Glomerular visceral epithelial cell (primary cell): ENCODE data around the gene KLHDC3.
A peak's percentile ranks its signal among the peaks of the same experiment; 100 is the strongest.
"Not testable (repeated sequence)": the region's sequence is repeated elsewhere in the genome, so short reads cannot be mapped to it uniquely, and the experiment has no call there.

Experiments used
- DNase-seq: peaks from one replicate; pipeline ENCODE4 v3.0.0-alpha.2; 2016; ENCODE audit errors: extremely low spot score

KLHDC3 gene

DNA sequence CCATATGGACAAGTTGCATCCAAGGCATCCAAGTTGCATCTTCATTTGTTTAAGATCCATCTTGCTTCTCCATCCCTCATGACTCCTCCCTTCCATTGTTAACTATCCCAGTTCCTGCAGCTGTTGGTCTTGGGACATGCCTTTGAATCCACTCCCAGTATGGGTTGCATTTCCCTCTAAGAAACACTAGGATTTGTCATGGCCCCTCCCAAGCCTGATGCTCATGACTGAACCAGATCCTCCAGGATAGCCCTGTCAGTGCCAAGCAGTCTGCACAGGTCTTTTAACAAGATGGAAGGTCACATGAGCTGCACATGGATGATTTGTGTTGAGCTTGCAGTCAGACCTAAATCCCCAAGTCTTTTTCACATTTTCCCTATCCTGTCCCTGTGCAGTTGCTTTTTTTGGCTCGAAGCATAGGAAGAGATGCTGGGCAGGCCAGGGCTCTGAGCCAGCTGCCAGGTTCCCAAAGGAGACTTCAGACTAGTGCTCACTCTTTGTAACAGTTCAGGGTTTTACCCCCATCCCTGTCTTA lies 25.5 kb upstream of the KLHDC3 start:
- DNase-seq = no peak

DNA sequence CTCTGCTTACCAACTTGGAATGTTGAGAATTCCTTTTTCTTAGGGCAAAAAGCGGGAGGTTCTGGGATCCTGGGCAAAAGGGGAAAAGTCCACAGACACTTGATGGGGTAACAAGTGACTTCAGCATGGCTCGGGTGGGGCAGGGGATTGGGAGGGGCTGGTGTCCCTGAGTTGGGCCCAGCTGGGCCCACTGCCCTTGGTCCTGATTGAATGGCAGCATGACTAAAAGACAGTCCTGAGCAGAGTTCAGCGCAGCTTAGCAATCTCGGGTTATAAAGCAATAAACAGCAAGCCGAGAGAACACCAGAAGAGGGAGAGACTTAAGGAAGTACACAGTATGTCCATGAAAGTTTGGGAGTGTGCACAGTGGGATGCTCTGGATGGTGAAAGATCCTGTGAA lies 24.1 kb upstream of the KLHDC3 start:
- no peak for DNase-seq

DNA sequence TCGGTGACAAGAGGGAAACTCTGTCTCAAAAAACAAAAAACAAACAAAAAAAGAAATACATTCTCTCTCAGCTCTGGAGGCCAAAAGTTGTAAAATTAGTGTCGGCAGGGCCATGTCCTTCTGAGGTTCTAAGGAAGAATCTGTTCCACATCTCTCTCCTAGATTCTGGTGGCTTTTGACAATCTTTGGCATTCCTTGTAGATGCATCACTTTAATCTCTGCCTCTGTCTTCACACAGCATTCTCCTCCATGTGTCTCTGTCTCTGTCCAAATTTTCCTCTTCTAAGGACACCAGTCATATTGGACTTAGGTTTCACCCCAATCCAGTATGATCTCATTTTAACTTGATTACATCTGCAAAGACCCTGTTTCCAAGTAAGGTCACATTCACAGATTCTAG lies 20.6 kb upstream of the KLHDC3 start:
- no peak for DNase-seq

DNA sequence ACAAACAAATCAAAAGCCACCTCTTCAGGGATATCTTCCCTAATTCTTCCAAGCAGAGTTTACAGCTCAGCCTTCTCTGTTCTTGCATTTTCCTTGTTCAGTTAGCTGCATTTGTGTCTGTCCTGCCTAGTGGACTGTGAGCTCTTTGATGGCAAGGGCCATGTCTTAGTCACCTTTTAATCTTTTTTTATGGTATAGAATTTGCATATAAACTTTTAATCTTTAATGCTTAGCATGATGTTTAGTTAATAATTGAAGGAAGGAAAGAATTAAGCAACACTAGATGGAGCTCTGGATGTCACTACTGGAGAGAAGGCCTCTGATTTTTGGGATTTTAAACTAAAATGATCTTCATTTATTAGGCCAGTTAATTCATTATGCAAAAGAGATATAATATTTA lies 17.5 kb upstream of the KLHDC3 start:
- DNase-seq = peak; percentile 22

DNA sequence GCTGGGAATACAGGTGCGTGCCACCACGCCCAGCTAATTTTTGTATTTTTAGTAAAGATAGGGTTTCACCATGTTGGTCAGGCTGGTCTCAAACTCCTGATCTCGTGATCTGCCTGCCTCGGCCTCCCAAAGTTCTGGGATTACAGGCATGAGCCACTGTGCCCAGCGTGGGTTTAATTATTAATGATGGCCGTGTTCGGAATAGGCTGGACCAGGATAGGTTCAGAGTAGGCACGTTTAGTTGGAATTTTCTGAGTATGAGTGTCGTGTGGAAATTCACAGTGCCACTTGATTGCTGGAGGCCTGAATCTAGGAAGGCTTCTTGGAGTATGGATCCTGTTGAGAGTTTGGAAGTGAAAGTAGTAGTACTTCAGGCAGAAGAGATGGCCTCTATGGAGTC lies 15.8 kb upstream of the KLHDC3 start:
- not testable (repeated sequence) for DNase-seq

DNA sequence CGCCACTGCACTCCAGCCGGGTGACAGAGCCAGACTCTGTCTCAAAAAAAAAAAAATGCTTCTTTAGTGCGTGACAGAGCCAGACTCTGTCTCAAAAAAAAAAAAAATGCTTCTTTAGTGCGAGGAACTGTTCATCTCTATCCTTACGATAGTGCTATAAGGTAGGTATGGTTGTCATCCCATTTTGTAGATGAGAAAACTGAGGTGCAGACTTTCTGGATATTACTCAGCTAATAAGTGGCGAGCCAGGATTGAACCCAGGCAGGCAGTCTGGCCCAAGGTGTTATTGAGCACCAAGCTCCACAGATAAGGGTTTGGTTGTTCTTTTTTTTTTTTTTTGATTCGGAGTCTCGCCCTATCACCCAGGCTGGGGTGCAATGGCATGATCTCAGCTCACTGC lies 12.2 kb upstream of the KLHDC3 start:
- DNase-seq = no peak

DNA sequence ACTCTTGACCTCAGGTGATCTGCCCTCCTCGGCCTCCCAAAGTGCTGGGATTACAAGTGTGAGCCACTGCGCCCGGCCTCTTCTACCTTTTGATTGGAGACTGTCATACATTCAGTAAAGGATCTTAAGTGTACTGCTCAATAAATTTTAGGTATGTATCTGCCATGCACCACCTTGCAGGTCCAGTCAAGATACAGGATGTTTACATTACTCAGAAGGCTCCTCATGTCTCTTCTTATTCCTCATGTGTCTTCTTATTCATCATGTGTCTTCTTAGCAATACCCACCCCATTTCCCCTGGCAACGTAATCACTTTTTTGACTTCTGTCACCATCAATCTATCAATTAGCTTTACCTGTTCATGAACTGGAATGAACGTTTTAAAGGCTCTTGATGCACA lies 8.2 kb upstream of the KLHDC3 start:
- DNase-seq = no peak

DNA sequence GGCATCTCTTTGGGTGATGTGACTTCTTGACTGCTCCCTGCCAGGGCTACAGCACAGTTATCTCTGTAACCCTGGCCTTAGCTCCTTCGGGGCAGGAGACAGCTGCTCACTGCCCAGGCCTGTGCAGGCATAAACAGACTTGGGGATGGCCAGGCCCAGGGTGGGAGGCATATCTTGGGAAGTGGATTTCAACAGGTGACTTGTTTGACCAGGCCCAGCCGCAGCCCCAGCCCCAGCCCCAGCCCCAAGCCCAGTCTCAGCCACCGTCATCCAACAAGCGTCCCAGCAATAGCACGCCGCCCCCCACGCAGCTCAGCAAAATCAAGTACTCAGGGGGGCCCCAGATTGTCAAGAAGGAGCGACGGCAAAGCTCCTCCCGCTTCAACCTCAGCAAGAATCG lies 7.8 kb upstream of the KLHDC3 start:
- DNase-seq = no peak

DNA sequence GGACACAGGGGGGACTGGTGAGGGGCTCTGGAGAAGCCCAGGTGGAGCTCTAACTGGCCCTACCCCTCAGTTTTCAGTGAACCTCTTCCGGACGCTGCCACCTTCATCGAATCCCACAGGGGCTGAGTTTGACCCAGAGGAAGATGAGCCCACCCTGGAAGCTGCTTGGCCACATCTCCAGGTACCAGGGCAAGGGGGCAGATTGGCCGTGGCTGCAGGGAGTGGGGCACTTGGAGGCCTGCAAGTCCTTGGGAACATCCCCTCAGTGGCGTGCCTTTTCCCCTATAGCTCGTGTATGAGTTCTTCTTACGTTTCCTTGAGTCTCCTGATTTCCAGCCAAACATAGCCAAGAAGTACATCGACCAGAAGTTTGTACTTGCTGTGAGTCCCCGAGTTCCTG lies 6.9 kb upstream of the KLHDC3 start:
- DNase-seq = no peak

DNA sequence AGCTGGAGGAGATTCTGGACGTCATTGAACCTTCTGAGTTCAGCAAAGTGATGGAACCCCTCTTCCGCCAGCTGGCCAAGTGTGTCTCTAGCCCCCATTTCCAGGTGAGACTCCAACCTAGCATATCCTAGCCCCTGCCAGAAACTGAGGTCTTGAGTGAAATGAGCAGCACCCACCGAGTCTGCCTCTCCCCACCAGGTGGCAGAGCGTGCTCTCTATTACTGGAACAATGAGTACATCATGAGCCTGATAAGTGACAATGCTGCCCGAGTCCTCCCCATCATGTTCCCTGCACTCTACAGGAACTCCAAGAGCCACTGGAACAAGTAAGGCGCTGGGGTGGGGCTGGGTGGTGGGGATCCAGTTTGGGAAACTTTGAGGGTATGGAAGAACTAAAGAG lies 4.9 kb upstream of the KLHDC3 start:
- DNase-seq = peak; percentile 36

DNA sequence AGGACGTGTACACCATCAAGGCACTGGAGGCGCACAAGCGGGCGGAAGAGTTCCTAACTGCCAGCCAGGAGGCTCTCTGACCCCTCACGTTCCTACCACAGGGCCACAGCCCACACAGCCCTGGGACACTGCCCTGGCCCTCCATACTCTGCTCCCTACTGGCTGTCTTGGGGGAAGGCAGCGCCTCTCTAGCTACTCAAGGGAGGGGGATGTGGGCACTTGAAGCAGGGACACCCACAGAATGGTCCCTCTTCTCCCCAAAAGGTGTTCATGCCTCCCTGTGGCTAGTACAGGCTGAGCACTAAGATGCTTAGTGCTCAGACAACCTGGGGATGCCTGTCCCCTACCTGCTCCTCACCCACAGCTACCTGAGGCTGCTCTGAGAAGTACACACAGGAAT lies 2.8 kb upstream of the KLHDC3 start:
- DNase-seq = no peak

DNA sequence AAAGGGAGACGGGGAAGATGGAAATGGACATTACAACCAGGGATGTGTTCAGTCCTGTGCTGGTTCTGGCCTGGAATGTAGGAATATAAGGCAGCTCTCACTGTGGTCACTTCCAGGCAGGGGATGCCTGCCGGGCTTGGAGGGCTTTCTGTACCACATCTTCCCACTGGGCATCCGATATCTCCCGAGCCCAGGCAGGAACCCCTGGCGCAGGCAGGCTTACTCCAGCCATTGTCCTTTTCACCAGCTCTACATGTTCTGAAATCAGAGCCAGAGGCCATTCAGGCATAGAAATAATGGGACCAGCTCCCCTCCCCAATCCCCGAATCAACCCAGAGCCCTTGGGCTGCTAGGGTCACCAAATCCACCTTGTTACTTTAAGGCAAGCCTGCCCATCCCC lies 1.7 kb upstream of the KLHDC3 start:
- DNase-seq = no peak

DNA sequence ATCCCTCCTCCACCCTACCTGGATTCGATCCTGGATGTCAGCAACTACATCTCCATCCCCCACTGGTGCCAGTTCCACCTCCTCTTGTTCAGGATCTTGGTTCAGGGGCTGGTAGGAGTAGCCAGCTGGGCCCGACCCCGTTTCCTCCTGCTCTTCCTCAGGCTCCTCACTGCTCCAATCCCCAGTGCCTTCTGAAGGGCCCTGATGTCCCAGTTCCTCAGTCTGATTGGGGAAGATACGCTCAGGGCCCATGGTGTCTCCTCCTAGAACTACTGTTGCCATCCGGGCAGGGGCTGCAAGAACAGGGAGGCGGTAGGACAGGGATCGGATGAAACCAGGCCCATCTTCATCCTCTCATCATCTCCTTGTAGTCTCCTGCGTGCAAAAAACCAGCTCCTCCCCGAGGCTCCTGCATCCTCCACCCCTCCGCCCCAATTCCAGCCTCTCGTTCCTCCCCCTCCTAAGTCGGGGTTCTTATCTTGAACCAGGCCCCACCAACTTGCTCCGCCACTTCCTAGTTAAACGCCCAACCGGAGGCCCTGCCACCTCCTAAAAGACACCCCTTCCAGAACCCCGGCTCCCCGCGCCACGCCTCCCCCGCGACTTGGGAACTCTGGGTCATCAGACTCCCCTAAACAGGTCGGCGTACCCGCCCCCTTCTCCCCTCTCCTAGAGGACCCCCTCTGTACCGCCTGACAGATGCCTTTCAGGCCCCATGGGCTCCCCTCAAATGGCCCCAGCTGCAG lies 779 bp upstream of the KLHDC3 start:
- peak; percentile 52 for DNase-seq

DNA sequence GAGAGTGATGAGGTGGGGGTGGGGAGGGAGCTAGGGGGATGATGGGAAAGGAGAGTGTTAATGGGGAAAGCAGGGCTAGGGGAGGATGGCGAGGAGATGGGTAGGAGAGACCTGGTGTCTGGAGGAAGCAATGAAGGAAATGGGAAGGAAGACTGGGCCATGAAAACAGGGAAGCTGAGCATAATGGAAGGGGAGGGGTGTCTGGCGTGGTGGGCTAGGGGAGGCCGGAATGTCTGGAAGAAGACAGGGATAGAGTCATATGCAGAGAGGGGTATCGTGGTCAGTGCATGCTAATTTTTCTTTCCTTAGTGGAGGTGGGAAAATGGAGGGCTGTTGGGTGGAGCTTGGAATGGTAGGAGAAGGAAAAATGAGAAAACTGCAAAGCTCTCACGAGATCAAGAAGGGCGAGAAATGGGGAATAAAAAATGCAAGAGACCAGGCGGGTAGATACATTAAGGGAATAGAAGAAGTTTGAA lies 423 bp downstream of the KLHDC3 start:
- no peak for DNase-seq

DNA sequence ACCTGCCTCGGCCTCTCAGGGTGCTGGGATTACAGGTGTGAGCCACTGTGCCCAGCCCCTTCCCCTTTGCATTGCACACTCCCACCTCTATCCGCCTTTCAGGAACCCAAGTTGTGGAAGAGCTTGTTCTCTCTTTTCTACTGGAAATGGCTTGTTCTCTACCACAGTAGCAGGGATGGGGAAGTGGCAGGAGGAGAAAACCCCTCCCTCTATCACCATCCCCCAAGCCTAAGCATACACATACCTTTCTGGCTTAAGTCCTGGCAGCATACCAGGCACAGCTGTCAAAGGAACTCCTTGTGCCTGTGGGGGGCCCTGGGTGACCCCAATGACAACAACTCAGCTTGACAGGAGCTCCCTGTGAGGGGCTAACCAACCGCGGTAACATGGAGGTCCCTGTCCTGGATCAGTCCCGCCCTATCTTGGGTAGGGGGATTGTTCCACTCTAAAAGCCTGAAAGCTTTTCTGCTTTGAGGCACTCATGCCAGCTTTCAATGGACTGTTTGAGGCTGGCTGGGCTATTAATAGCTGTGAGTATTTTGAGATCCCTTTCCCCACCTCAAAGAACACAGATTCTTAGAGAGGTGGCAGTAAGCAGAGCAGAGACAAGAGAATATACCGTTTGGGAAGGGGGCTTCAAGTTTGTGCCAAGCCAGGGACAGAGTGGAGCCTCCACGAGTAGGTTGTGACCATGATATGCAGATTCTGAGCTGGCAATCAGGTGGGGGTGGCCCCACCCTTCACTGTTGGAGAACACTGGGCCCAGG lies 2.3 kb downstream of the KLHDC3 start:
- DNase-seq = no peak

DNA sequence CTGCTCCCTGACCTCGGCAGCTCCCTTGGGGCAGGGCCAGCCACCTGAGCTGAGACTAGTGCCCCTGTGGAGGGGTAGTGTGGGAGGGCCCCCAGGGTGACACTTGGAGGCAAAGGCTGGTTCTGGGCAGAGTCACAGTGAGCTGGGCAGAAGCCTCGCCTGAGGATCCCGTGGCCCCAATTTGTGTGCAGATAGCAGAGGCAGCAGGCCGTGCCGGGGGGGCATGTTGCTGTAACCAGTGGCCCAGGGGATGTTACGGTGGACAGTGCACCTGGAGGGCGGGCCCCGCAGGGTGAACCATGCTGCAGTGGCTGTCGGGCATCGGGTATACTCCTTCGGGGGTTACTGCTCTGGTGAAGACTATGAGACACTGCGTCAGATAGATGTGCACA lies 2.9 kb downstream of the KLHDC3 start:
- DNase-seq = no peak

DNA sequence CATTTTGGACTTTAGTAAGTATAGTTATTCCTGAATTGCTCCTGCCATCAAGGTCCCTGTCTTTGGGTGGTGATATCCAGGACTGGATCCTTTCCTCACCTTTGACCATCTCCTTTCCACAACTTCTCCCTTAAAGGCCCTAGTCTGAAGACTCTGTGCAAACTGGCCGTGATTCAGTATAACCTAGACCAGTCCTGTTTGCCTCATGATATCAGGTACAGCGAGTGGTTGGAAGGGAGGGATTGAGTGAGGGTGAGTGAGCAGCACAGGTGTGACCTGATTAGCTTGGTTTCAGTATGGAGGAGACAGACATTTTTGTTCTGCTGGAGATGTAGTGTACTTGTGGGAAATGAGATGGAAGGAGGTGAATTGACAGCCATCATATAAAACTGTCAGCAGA lies 5.1 kb downstream of the KLHDC3 start:
- no peak for DNase-seq

DNA sequence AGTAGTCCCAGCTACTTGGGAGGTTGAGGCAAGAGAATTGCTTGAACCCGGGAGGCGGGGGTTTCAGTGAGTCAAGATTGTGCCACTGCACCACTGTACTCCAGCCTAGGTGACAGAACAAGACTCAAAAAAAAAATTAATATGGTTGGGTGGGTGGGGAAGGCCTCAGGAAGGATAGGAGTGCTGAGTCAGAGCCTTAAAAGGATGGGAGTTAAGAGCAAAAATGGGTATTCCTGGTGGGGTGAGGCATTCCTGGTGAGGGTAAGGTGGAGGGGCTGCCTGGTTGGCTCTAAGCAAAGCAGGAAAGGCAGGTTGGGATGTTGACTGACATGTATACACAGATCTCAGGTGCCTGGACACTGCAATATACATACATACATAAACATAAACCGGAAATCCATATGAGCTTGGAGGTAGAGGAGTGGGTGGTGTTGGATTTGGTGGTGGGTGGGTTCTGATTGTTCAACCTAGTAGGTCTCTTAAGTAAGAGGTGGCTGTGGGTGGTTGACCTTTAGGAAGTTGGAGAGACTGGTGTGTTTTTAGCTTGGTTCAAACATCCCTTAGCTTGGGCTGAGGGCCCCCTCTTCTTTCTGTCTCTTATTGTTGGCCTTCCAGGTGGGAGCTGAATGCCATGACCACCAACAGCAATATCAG lies 6.1 kb downstream of the KLHDC3 start:
- no peak for DNase-seq

DNA sequence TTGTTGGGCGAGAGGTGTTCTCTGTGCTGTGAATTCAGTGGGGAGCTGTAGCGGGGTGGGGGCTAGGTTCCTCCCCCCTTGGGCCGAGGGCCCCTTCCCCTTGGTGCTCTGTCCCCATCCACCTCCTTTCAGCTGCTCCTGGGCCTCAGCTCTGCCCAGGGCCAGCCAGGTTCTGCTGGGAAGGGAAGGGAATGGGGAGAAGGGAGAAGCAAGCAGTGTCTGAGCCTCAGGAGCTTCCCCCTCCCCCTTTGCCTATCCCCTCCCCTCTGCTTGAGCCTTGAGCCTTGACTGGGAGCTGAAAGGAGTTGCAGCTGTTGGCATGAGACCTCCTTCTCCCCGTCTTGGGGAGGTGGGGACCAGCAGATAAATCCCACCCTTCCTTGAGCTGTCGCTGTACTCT lies 6.8 kb downstream of the KLHDC3 start:
- peak; percentile 20 for DNase-seq

DNA sequence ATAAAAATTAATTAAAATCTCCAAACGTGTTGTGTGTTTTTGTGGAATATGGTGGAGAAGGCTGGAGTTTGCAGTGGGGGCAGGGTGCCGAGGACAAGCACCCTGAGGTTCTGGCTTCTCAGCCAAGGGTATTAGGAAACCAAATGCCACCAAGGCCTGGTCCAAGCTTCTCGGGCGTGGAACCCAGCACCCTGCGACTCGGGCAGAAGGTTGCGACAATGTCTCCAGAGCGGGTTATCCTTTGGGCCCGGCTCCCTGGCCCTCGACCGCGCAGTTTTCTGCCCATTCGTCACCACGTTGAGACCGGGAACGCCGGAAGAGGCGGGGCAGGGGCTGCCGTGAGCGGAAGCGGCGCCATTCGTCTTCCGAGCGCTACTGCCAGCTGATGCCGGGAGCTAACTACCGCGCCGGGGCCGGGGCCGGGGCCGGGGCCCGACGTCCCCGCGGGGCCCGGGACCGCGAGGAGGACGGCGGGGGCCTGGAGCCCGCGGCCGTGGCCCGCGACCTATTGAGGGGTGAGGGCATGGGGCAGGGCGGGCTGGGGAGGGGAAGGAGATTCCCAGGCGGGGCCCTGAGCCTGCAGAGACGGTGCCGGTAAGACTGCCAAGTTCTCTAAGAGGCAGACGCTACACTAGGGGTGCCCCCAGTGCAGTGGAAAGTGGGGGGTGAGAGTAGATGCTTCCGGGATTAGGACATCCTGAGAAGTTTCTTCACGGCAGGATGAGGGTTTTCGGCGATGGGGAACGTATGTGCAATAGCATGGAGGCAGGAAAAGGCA lies 7.4 kb downstream of the KLHDC3 start, which contains the start of gene RRP36:
Gene RRP36, plus strand, starts transcription at position 354 of the 778 bp plus-strand sequence. Its CDS starts 32 bp downstream, at position 386.
- DNase-seq = peak; percentile 75

DNA sequence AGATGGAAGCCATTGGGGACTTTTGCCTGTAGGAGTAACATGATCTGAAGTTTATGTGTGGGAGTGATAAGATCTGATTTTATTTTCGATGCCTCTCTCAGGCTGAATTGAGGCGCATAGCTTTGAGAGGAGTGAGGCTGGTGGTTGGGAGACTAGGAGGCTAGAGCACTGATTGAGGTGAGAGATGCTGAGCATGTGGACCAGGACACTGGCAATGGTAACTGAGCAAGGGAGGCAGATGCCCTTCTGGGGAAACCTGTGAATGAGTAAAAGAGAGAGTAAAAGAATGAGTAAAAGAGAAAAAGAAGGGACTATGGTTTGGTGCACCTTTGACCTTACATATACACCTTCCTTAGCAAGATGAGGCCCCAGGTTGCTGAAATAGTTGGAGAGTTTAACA lies 10.4 kb downstream of the KLHDC3 start:
- no peak for DNase-seq

DNA sequence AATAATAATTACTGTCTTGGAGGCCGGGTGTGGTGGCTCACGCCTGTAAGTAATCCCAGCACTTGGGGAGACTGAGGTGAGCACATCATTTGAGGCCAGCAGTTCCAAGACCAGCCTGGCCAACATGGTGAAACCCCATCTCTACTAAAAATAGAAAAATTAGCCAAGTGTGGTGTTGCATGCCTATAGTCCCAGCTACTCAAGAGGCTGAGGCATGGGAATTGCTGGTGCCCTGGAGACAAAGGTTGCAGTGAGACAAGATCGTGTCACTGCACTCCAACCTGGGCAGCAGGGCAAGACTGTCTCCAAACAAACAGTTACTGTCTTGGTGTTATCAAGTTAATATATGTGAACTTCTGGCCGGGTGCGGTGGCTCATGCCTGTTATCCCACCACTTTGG lies 12.3 kb downstream of the KLHDC3 start:
- no peak for DNase-seq
